Measurements from ENCODE around the gene PROCR.
"Not testable (repeated sequence)": the region's sequence is repeated elsewhere in the genome, so short reads cannot be mapped to it uniquely, and the experiment has no call there.

Gene PROCR

DNA sequence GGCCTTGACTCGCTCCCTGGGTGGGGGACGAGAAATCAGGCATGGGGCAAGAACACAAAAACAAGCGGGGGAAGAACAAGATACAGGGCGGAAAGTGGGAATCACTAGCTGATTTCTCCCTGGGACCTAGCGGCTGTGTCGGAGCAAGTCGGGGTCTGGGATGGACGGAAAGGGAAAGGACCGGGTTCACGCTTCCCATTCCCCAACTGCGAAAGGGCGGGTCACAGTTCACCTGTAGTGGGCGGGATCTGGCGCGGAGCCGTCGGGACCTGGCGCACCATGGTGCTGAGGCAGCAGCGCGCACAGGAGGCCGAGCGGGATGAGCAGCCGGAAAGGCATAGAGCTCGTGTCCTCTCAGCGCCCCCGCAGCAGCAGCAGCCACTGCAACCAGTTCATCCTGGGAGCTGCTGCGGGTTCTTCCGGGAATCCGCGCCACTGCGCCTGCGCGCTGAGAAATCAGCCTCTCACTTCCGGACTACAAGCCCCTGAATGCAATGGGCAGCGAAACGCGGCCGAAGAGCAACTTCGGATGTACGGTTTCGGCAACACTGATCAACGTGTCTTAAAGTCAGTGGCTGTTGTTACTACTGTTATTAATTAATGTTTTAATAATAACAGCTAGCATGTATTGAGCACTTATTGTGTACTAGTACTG, 24.8 kb upstream of the PROCR start, which contains the start of gene EDEM2:
Gene EDEM2, minus strand, starts transcription at position 417 of the 655 bp plus-strand sequence. Its CDS starts 78 bp downstream, at position 339.
- H3K4me3 ChIP-seq (ENCODE audit: low read depth, low read length) = peak within 1 kb of the TSS; percentile 72
- TF ChIP-seq, protein P1, sequence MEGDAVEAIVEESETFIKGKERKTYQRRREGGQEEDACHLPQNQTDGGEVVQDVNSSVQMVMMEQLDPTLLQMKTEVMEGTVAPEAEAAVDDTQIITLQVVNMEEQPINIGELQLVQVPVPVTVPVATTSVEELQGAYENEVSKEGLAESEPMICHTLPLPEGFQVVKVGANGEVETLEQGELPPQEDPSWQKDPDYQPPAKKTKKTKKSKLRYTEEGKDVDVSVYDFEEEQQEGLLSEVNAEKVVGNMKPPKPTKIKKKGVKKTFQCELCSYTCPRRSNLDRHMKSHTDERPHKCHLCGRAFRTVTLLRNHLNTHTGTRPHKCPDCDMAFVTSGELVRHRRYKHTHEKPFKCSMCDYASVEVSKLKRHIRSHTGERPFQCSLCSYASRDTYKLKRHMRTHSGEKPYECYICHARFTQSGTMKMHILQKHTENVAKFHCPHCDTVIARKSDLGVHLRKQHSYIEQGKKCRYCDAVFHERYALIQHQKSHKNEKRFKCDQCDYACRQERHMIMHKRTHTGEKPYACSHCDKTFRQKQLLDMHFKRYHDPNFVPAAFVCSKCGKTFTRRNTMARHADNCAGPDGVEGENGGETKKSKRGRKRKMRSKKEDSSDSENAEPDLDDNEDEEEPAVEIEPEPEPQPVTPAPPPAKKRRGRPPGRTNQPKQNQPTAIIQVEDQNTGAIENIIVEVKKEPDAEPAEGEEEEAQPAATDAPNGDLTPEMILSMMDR (IDR thresholded peaks at IDR 0.05; ENCODE audit: low read depth, low read length, missing control alignments) = no peak
- peak; percentile 91 for DNase-seq (ENCODE audit: low read depth)

GRCh38 chr20:35147575-35148071, 24.2 kb upstream of the PROCR start:
- peak overlapping the region; percentile 72 for H3K4me3 ChIP-seq (ENCODE audit: low read depth, low read length)
- not testable (repeated sequence) for DNase-seq (ENCODE audit: low read depth)

GRCh38 chr20:35150846-35151579, 20.9 kb upstream of the PROCR start:
- TF ChIP-seq, protein P1 (IDR thresholded peaks at IDR 0.05; ENCODE audit: low read depth, low read length, missing control alignments) = no peak
- DNase-seq (ENCODE audit: low read depth) = no peak

DNA sequence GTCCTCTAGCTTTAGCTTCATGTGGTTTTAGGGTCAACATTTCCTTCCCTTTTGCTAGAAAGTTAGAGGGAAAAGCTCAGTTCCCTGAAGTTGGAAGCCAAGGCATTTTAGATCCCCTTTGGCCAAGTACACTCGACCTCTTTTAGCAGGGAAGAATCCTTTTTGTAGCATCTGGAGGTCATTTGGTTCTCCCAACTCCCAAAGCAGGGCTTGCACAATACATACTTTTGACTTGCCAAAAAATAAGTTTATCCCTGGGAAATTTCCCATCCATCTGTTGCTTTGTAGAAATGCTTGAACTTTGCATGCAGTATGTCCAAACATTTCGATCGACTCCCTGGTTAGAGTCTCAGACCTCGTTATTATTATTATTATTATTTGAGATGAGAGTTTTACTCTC, 20.1 kb upstream of the PROCR start:
- no peak for DNase-seq (ENCODE audit: low read depth)
- TF ChIP-seq, protein P1 (IDR thresholded peaks at IDR 0.05; ENCODE audit: low read depth, low read length, missing control alignments) = no peak

More at GRCh38 chr20:35150846-35151579, 20.9 kb upstream of the PROCR start:
- no peak overlapping the region for H3K4me3 ChIP-seq (ENCODE audit: low read depth, low read length)

DNA sequence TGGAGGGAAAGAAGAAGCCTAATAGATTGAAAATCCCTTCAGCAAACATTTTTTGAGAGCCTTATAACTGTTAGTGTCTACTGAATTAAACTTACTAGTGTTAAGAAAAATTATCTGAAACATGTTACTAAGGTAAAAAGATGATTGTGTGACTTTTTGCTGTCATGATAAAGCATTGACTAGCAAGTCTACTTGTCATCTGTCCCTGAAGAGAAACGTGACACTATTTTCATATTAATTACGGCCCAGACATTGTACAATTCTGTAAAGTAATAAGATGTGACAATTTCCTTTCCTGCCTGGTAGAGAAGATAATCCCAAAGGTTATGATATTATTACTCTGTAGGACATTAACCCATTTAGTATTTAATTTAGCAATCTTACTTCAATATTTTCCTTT, 15.9 kb upstream of the PROCR start:
- DNase-seq (ENCODE audit: low read depth) = no peak
- TF ChIP-seq, protein P1 (IDR thresholded peaks at IDR 0.05; ENCODE audit: low read depth, low read length, missing control alignments) = no peak
- H3K4me3 ChIP-seq (ENCODE audit: low read depth, low read length) = no peak overlapping the region

More for the DNA sequence above, 20.1 kb upstream of the PROCR start:
- H3K4me3 ChIP-seq (ENCODE audit: low read depth, low read length) = no peak overlapping the region

- no peak overlapping the region for H3K4me3 ChIP-seq (ENCODE audit: low read depth, low read length)
- no peak for DNase-seq (ENCODE audit: low read depth)
- TF ChIP-seq, protein P1 (IDR thresholded peaks at IDR 0.05; ENCODE audit: low read depth, low read length, missing control alignments) = no peak
Observed at GRCh38 chr20:35156978-35157377, 14.9 kb upstream of the PROCR start.

DNA sequence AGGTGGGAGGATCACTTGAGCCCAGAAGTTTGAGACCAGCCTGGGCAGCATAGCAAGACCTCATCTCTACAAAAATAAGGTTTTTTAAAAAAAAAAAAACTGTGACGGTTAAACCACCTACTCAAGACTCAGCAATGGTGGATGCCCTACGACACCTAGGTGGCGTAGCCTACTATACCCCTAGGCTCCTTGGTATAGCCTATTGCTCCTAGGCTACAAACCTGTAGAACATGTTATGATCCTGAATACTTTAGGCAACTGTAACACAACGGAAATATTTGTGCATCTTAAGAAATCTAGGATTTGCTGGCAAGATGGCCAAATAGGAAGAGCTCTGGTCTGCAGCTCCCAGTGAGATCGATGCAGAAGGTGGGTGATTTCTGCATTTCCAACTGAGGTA, 11.5 kb upstream of the PROCR start:
- not testable (repeated sequence) for H3K4me3 ChIP-seq (ENCODE audit: low read depth, low read length); DNase-seq (ENCODE audit: low read depth)

DNA sequence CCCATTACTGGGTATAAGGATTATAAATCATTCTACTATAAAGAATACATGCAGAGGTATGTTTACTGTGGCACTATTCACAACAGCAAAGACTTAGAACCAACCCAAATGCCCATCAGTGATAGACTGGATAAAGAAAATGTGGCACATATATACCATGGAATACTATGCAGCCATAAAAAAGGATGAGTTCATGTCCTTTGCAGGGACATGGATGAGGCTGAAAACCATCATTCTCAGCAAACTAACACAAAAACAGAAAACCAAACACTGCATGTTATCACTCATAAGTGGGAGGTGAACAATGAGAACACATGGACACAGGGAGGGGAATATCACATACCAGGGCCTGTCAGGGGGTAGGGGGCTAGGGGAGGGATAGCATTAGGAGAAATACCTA, 7.3 kb upstream of the PROCR start:
- not testable (repeated sequence) for DNase-seq (ENCODE audit: low read depth); H3K4me3 ChIP-seq (ENCODE audit: low read depth, low read length)

Measured in GM12864 (cell line).